RWPE2 (cell line): ENCODE measurements around the gene C5.

Source experiments
- ATAC-seq: fragments of 200-7000 bp; cut with Tn5 transposase; 3 replicates; pipeline ENCODE4 v1.9.1; 2021; ENCODE audit warnings: low read depth
- DNase-seq: peaks from one replicate; pipeline ENCODE4 v3.0.0-alpha.2; 2020; ENCODE audit warnings: low spot score
- H3K27ac ChIP-seq: fragments of 450-650 bp; 2 replicates; pipeline ENCODE4 v1.5.1; 2017; ENCODE audit warnings: mild to moderate bottlenecking; ENCODE audit not compliant: poor library complexity, severe bottlenecking
- H3K27me3 ChIP-seq: fragments of 250-450 bp; sonication (Bioruptor Pico); 2 replicates; pipeline ENCODE4 v1.5.1; 2021; ENCODE audit warnings: mild to moderate bottlenecking, moderate library complexity; ENCODE audit not compliant: insufficient read depth, poor library complexity, severe bottlenecking
- H3K36me3 ChIP-seq: fragments of 250-450 bp; sonication (Bioruptor Pico); 2 replicates; pipeline ENCODE4 v1.5.1; 2020; ENCODE audit warnings: low read depth, mild to moderate bottlenecking, moderate library complexity
- H3K4me1 ChIP-seq: fragments of 250-450 bp; sonication (Bioruptor Pico); 2 replicates; pipeline ENCODE4 v1.5.1; 2021; ENCODE audit warnings: mild to moderate bottlenecking, moderate library complexity; ENCODE audit not compliant: insufficient read depth, poor library complexity, severe bottlenecking
- H3K4me3 ChIP-seq: fragments of 250-450 bp; sonication (Bioruptor Pico); 2 replicates; pipeline ENCODE4 v1.5.1; 2021; ENCODE audit warnings: mild to moderate bottlenecking, moderate library complexity; ENCODE audit not compliant: severe bottlenecking
- H3K9me3 ChIP-seq: fragments of 250-450 bp; sonication (Bioruptor Pico); 2 replicates; pipeline ENCODE4 v1.5.1; 2021; ENCODE audit warnings: mild to moderate bottlenecking, moderate library complexity; ENCODE audit not compliant: severe bottlenecking
- CTCF ChIP-seq: fragments of 450-650 bp; IDR thresholded peaks from one replicate; pipeline ENCODE4 v1.5.1; 2017; ENCODE audit warnings: mild to moderate bottlenecking, moderate library complexity; ENCODE audit not compliant: poor library complexity, severe bottlenecking

C5 gene

GRCh38 chr9:120917929-120918762 is 131.9 kb downstream of the C5 start:
- H3K27ac ChIP-seq: no peak overlapping the region
- no peaks in the 10 kb centered on the region for H3K36me3 ChIP-seq
- ATAC-seq: no peak
- TF ChIP-seq CTCF: no peak
- no peaks in the 10 kb centered on the region for H3K27me3 ChIP-seq
- H3K4me3 ChIP-seq: no peak overlapping the region
- no peaks in the 10 kb centered on the region for H3K9me3 ChIP-seq
- no peak for DNase-seq
- no peaks in the 10 kb centered on the region for H3K4me1 ChIP-seq

- TF ChIP-seq CTCF: no peak
- H3K27ac ChIP-seq: no peak overlapping the region
- no peaks in the 10 kb centered on the region for H3K36me3 ChIP-seq
- ATAC-seq (no peak), DNase-seq (no peak)
- H3K9me3 ChIP-seq: no peaks in the 10 kb centered on the region
- no peak overlapping the region for H3K4me3 ChIP-seq
- no peaks in the 10 kb centered on the region for H3K27me3 ChIP-seq
- H3K4me1 ChIP-seq: no peaks in the 10 kb centered on the region
These were observed 132.8 kb downstream of the C5 start for GRCh38 chr9:120916991-120917880.

- no peaks in the 10 kb centered on the region for H3K36me3 ChIP-seq
- H3K4me3 ChIP-seq: no peak overlapping the region
- DNase-seq: no peak
- peak; percentile 32 for TF ChIP-seq CTCF
- no peaks in the 10 kb centered on the region for H3K4me1 ChIP-seq
- 0 out of 3 replicates have a peak, but pooled peaks have one; percentile 18 for ATAC-seq
- no peak overlapping the region for H3K27ac ChIP-seq
- no peaks in the 10 kb centered on the region for H3K27me3 ChIP-seq
- no peaks in the 10 kb centered on the region for H3K9me3 ChIP-seq
These were observed 133.5 kb downstream of the C5 start for GRCh38 chr9:120916588-120916987.

GRCh38 chr9:120915854-120916470 is 134.1 kb downstream of the C5 start:
- no peaks in the 10 kb centered on the region for H3K36me3 ChIP-seq
- no peak for DNase-seq
- no peaks in the 10 kb centered on the region for H3K4me1 ChIP-seq
- H3K27me3 ChIP-seq: no peaks in the 10 kb centered on the region
- H3K9me3 ChIP-seq: no peaks in the 10 kb centered on the region
- no peak overlapping the region for H3K27ac ChIP-seq
- no peak for ATAC-seq
- no peak for TF ChIP-seq CTCF
- no peak overlapping the region for H3K4me3 ChIP-seq
